Epidermal melanocyte (primary cell): Measurements from ENCODE around the gene LIPG.
"Not testable (repeated sequence)": the region's sequence is repeated elsewhere in the genome, so short reads cannot be mapped to it uniquely, and the experiment has no call there.

Source experiments
- DNase-seq: peaks from one replicate; pipeline ENCODE4 v3.0.0; 2011; ENCODE audit warnings: low spot score; ENCODE audit not compliant: insufficient read length

The LIPG gene

DNA sequence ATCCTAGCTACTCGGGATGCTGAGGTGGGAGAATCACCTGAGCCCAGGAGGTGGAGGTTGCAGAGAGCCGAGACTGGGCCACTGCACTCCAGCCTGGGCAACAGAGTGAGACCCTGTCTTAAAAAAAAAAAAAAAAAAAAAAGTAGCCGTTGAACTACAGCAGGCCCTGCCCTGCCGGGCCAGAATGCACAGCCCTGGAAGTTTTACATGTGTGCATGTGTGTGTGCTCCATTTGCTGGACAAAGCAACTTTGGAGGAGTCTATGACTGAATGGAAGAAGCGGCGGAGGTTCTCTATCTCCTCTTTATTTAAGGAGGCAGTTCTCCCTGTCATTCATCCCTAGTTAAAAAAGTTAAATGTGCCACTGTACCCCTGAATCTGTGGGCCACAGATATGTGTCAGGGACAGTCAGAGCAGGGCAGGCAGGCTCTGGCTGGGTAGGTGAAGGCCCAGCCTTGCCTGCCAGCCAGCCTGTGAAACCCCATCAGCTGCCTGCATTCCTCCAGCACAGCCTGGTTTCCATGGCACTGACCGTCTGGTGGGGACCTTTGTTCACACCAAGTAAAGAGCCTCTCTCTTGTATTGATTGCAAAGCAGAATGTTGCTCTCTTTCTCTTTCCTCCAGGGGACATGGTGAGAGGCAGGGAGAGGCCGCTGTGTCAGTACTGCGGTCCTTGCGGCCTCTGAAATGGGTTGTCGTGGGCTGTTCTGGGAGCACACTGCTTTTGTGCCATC lies 10.9 kb downstream of the LIPG start:
- no peak for DNase-seq

- DNase-seq = no peak
Measured at GRCh38 chr18:49573835-49574234, 12.0 kb downstream of the LIPG start.

DNA sequence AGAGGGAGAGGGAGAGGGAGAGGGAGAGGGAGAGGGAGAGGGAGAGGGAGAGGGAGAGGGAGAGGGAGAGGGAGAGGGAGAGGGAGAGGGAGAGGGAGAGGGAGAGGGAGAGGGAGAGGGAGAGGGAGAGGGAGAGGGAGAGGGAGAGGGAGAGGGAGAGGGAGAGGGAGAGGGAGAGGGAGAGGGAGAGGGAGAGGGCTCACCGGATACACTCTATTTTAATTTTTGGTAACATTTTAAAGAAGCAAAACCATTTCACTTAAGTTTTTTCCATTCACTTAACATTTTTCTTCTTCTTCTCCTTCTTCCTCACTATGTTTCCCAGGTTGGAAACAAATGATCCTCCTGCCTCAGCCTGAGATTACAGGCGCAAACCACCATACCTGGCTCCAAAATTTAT lies 17.2 kb downstream of the LIPG start:
- DNase-seq = not testable (repeated sequence)

GRCh38 chr18:49579583-49579982 lies 17.7 kb downstream of the LIPG start:
- DNase-seq = not testable (repeated sequence)

DNA sequence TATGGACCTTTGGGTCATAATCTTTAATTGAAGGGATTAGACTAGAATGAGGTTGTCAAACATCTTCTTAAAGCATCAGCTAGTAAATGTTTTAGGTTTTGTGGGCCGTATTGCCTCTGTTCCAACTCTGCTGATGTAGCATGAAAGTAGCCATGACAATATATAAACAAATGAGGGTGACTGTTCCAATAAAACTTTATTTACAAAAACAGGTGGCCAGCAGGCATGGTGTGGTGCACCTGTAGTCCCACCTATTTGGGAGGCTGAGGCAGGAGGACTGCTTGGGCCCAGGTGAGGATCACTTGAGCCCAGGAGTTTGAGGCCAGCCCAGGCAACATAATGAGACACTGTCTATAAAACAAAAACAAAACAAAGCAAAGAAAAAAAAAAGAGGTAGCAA lies 18.4 kb downstream of the LIPG start:
- DNase-seq = no peak

- no peak for DNase-seq
Measured at GRCh38 chr18:49581371-49581770, 19.5 kb downstream of the LIPG start.

GRCh38 chr18:49582579-49582978 lies 20.7 kb downstream of the LIPG start:
- no peak for DNase-seq

GRCh38 chr18:49584394-49584793 lies 22.5 kb downstream of the LIPG start:
- no peak for DNase-seq

DNA sequence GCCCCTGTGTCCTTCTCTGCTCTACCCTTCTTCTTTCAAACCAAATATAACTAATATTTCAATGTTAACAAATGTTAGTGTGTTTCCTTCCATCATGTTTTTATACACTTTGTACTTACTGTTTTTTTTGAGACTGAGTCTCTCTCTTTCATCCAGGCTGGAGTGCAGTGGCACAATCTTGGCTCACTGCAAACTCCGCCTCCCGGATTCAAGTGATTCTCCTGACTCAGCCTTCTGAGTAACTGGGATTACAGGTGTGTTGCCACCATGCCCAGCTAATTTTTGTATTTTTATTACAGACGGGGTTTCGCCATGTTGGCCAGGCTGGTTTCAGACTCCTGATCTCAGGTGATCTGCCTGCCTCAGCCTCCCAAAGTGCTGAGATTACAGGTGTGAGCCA lies 23.1 kb downstream of the LIPG start:
- not testable (repeated sequence) for DNase-seq

DNA sequence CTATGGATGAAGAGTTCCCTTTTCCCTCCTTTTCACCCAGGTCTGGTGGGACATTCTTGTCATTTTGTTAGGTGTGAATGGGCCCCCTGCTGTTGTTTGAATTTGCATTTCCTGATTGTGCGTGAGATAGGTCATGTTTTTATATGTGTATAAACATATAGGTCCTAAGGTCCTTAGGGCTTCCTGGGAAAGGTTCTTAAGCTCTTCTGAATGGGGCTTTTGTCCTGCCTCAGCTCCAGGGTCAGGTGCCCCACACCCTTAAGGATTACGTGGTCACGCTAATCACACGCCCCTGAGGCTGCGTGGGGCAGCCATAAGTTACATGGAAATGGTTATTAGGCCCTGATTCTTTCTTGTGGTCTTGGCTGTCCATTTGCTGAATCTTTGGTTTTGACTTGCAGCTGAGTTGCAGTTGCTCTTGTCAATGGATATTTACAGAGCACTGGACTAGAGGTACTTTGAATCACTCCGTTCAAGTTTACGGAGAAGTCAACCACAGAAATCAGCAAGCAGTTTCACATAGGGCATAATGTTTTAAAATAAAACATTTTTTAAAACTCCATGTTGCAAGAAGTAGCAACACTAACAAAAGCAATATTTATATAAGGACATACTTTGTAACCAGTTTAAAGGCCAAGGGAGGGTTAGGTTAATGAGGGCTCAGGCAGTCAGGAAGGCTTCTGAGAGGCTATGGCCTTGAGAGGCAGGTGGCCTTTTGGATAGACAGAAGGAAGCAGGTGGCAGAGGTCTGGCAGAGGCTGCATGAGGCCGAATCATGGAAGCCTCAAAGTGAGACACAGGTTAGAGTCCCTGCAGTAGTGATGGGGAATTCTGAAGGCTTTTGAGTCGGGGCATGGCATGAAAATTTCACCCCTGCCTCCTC lies 24.2 kb downstream of the LIPG start:
- DNase-seq = no peak

DNA sequence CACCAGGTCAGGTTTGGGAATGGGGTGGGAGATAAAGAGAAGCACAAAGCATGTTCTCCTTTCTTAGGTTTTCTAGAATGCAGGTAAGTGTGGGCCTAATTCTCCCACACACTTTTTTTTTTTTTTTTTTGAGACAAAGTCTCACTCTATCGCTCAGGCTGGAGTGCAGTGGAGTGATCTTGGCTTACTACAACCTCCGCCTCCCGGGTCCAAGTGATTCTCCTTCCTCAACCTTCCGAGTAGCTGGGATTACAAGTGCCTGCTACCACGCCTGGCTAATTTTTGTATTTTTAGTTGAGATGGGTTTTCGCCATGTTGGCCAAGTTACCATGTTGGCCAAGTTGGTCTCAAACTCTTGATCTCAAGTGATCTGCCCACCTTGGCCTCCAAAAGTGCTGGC lies 26.3 kb downstream of the LIPG start:
- DNase-seq = no peak

DNA sequence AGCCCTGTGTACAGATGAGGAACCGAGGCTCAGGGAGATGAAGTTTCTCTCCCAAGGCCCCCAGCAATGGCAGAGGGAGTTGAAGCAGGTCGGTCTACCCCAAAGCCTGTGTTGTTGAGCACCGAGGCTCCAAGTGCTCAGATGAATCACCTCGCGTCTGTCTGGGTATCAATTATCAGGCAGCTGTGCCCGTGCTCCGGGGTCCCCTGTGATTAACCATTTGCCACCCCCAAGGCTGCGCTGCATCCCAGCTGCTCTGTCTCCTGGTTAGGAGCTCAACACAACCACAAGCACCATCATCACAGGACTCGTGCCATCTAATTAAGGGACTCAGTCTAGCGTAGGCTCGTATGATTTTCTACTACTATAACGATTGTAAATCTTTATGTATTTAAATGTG lies 27.1 kb downstream of the LIPG start:
- DNase-seq = no peak

- no peak for DNase-seq
Measured at GRCh38 chr18:49590608-49591007, 28.8 kb downstream of the LIPG start.

GRCh38 chr18:49591271-49591670 lies 29.4 kb downstream of the LIPG start:
- no peak for DNase-seq

GRCh38 chr18:49591775-49592174 lies 29.9 kb downstream of the LIPG start:
- no peak for DNase-seq

DNA sequence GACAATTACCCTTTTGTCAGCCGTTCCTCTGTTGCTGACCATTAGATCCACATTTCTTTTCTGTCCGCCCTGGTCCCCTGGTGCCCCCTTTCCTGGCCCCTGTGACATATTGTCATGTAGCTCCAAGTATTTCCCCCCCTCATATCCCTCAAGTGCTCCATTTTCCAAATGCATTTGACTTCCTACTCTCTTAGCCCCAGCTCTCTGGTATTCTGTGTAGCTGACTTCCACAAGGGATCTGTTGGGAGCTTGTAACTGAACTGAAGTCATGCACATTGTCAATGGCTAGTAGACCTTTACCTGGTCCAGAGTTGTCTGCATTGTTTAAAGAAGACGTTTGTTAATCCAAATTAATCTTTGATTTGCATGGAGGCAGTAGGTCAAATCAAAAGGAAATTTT lies 34.8 kb downstream of the LIPG start:
- DNase-seq = no peak

- no peak for DNase-seq
Measured at GRCh38 chr18:49597157-49597931, 35.5 kb downstream of the LIPG start.

DNA sequence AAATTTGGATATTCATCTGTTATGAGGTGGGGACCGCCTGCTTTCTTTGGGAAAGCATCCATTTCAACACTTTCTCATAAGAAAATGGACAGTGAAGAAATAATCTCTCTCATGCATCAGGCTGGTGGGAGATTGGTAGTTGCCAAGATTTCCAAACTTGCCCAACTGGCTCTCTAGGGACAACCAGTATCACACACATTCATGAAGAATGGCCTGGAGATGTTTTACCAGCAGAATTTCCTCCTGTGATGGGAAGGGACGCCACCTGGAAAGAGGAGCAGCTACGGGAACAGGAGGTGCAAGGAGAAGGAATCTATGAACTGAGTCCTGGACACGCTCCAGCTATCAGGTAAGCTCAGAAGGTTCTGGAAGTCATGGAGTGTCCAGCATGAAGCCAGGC lies 39.4 kb downstream of the LIPG start:
- DNase-seq = no peak

DNA sequence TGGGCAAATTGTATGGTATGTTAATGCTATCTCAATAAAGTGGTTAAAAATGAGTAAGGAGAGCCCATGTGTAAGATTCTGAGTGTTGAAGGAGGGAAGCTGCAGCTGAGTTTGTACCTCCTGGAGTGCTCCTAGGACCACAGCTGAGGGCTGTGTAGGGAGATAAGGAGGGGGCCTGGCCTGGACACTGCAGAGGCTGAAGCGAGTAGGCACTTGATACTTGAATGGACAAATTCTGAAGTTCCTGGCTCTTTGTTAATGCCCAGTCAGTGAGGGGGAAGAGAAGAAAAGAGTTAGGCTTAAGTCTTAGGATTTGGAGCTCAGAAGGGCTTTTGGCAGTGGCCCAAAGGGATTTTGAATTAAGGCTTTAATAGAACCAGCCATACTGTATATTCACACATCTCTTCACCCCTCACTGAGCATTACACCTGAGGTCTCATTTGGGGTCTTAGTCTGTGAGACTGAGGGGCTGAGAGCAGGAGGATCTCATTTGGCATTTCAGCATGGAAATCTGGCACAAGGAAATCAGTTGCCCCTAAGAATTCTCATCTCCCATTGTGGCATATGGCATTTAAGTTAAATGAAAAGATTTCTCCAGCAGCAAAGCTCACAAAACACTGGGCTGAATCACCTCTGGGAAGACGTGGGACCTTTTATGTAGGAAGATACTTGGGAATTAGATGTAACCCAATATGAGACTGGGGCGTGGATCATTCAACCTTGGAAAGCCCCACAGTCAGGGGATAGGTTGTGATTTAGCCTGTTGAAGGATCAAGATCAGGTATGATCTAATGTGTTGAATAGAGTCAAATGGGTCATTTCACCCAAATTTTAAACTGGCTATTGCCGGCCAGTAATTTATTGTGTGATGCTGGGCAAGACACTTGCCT lies 46.8 kb downstream of the LIPG start:
- no peak for DNase-seq

DNA sequence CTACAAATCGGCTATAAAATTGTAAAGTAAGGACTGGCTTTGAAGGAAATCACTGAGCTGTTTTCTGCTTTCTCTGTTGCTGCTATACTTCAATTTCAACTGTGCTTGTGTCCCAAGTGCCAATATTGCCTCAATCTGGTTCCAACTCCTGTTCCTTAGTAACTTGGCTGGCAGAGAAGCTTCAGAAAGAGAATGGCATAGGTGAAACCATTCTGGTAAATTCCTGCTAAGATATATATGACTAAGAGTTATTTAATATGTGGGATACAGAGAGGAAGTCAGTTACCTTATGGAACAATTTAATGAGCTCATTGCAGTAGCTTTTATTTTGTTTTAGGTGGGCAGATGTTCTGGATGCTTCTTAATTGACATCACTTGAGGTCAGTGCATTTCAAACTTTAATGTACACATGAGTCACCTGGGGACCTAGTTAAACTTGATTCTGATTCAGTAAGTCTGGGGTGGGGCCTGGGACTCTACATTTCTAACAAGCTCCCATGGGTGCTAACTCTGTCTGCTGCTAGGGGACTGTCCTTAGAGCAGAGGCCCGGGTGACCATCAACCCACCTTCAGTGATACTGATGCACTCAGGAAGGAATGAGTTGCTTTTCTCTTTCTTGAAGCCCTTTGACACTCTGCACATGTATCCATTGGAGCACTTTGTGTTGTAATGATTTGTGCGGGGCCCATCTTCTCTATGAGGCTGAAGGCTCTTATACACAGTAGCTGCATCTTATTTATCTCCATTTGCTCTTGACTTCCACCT lies 47.6 kb downstream of the LIPG start:
- DNase-seq = no peak
